Coronary artery (tissue), 2 donors: ENCODE measurements around the gene TRAPPC3L.

Experiments
- DNase-seq: peaks from one replicate; pipeline ENCODE4 v3.0.0-alpha.2; 2017; ENCODE audit warnings: low spot score
- H3K27ac ChIP-seq, 2 donors: fragments of 200-600 bp; sonication (generic); one replicate each; pipeline ENCODE4 v1.5.1; 2016 to 2019
- H3K4me3 ChIP-seq: fragments of 200-600 bp; sonication (generic); 2 replicates; pipeline ENCODE4 v1.5.1; 2016; ENCODE audit warnings: mild to moderate bottlenecking, moderate library complexity
- TF ChIP-seq, protein P1 (sequence below): fragments of 200-600 bp; sonication (generic); IDR thresholded peaks from one replicate; pipeline ENCODE4 v1.5.1; 2019; ENCODE audit warnings: antibody characterized with exemption

TRAPPC3L gene

DNA sequence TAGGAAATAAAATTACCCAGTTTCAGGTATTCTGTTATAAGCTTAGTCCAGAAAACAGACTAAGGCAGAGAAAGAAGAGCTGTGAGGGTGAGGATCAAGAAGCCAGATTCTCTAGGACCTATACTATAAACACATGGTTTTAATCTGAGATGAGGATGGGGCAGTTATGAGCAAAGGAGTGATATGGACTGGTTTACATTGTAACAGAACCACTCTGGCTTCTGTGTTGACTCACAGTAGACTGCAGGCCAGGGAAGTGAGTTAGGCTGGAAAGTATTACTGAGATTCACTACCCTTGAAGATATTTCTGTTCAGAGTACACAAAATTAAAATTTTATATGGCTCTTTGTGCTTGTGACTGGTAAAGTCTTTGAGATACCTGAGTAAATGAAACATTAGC is 22.6 kb upstream of the TRAPPC3L start:
- TF ChIP-seq, protein P1, sequence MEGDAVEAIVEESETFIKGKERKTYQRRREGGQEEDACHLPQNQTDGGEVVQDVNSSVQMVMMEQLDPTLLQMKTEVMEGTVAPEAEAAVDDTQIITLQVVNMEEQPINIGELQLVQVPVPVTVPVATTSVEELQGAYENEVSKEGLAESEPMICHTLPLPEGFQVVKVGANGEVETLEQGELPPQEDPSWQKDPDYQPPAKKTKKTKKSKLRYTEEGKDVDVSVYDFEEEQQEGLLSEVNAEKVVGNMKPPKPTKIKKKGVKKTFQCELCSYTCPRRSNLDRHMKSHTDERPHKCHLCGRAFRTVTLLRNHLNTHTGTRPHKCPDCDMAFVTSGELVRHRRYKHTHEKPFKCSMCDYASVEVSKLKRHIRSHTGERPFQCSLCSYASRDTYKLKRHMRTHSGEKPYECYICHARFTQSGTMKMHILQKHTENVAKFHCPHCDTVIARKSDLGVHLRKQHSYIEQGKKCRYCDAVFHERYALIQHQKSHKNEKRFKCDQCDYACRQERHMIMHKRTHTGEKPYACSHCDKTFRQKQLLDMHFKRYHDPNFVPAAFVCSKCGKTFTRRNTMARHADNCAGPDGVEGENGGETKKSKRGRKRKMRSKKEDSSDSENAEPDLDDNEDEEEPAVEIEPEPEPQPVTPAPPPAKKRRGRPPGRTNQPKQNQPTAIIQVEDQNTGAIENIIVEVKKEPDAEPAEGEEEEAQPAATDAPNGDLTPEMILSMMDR: no peak
- Histone ChIP-seq H3K4me3 (no peak overlapping the region), H3K27ac (no peak overlapping the region)
- DNase-seq: no peak

DNA sequence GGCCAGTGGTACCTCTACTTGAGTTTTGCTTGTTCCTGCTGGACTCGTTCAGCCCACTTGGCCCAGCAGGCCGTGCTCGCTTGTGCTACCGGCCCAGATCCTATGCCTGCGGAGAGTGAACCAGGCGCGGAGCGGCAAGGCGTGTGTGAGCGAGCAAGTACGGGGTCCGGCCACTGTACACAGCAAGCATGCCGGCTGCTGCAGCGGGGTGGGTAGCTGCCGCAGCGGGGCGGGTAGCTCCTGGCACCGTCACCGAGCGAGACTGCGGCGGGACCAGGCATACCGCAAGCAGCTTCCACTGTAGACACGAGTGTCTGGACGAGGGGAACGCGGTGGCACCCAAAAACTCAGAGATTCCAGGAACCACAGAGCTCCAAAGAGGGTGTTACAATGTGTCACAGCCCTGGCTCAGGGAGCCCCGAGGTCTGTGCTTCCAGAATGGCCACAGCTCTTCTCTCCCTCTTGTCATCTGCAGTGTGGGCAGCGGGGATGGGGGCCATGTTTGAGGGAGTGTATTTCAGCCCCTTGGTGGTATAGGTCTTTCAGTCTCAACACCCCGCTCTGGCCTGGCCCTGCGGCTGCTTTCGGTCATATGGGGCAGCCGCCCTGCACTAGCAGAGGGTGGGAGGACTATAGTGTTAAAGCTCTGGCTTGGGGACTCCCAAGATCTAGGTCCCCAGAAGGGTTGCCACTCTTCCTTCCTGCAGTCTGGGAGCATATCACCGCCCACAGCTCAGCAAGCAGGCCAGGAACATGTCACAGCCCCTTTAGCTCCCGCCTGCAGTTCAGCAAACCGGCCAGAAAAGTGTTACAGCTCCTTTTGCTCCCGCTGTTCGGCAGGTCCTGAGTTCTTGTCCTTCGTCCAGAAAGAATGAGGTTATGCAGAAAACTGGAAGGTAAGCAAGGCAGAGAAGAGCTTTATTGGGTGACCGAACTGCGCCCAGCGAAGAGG is 19.7 kb upstream of the TRAPPC3L start:
- DNase-seq: no peak
- peak overlapping the region; percentile 65 for H3K4me3 ChIP-seq
- TF ChIP-seq, protein P1: no peak
- H3K27ac ChIP-seq: no peak overlapping the region

DNA sequence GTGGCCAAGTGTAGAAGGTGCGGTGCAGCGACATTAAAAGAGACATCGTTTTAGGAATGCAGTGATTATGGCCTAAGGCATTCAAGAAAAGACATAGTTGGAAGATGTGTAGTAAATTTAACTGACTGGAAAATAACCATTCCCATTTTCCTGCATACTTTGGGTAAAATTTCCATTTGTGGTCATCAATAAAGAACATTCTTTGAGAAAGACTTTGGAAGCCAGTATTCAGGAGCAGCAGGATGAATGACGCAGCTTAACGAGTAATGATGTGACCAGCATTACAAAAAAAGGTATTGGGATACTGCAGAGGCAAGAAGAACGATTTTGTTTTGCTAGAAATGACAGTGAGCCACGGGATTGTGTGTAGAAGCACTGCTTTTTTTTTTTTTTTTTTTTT is 18.8 kb upstream of the TRAPPC3L start:
- no peak overlapping the region for H3K27ac ChIP-seq
- TF ChIP-seq, protein P1: no peak
- H3K4me3 ChIP-seq: no peak overlapping the region
- DNase-seq: no peak

DNA sequence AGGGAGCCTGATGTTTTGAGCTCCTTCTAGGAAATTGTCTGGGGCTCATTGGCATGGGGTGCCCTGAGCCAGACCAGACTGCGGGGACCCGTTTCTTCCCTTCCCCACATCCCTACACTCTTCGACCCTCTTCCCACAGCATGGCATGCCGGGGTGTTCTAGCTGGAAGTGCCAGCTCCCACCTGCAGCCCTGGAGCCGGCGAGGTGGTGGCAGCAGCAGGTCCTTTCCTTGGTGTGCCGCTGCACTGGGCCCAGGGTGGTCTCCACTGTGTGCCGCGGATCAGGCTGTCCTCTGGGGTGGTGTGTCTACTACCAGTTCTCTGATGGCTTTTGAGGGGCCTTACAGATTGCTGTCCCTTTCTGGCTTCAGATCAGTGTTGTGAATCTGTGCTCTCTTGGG is 18.3 kb upstream of the TRAPPC3L start:
- DNase-seq: no peak
- TF ChIP-seq, protein P1: no peak
- H3K4me3 ChIP-seq: no peak overlapping the region
- H3K27ac ChIP-seq: no peak overlapping the region

DNA sequence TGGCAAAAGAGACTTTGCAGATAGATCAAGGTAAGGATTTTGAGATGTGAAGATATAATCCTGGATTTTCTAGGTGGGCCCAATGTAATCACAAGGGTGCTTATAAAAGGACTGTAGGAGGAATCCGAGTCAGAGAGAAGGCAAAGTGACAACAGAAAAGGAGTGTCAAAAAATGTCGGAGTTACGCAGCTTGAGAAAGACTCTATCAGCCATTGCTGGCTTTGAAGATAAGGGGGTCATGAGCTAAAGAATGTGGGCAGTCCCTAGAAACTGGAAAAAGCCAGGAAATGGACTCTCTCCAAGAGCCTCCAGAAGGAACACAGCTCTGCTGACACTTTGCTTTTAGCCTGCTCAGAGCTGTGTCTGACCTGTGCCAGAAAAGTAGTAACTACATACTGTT is 17.1 kb upstream of the TRAPPC3L start:
- H3K27ac ChIP-seq: no peak overlapping the region
- TF ChIP-seq, protein P1: no peak
- H3K4me3 ChIP-seq: no peak overlapping the region
- DNase-seq: no peak

DNA sequence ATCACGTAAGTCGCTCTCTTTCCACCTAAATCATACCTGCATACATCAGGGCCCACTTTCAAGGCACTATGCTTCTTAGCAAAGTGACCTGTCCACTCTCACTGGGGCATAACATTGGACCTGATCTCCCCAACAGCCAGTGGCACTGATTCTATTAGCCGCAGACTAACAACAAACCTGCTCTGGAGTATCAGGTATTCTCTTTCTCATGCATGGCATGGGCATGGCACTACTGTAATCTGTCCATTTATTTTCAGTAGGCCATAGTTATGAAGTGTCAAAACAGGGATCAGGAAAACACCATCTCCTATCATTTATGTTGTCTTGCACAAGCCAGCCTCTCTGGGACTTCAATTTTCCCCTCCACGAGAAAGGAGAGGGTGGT is 16.5 kb upstream of the TRAPPC3L start:
- TF ChIP-seq, protein P1: no peak
- Histone ChIP-seq H3K27ac (no peak overlapping the region), H3K4me3 (no peak overlapping the region)
- no peak for DNase-seq

DNA sequence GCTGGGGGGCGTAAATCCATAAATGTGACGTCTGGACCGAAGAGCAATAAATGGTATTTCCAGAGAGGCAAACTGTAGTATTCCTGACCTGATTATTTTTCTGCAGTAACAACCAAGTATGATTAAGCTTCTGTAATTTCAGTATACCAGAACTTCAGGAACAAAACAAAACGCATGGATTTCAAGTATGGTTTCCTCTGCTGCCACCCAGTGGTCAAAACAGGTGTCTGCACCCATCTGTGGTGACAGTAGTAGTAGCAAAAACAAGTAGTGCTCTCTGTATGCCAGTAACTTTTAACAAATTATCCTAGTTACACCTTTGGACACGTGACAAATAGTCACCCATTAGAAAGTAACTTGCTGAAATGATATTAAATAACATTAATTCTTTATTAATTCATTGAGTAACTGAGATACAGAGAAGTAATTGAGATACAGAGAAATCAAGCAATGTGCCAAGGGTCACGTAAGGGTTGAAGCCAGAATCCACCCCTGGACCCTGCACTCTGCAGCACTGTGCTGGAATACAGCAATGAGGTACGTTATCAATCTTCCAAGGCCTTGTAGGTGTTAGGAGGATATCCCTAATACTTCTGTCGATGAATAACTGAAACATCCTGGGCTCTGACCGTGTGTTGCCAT is 16.0 kb upstream of the TRAPPC3L start:
- Histone ChIP-seq H3K27ac (no peak overlapping the region), H3K4me3 (peak overlapping the region; percentile 36)
- TF ChIP-seq, protein P1: peak; percentile 83
- DNase-seq: peak; percentile 79
